Measurements from ENCODE around the gene LIN37. TPM values are rescaled to one million over a fixed set of nuclear protein-coding genes. Genes with fewer than 3 reads are reported as not detected.

LIN37 gene
- total and polyA plus RNA-seq, 7 donors: 8.4 to 19.1 (median 13.6) TPM

- peaks cover 0 to 39% (median 27%) of the 10 kb centered on the region in 4 donors for H3K4me1 ChIP-seq
- DNase-seq: no peak
- 96 to 98% methylated on average over 4 of the region's 4 CpGs for whole genome bisulfite sequencing, 2 donors
- intact Hi-C loops (cut with DNase I): no loop called here
- H3K4me3 ChIP-seq: no peak overlapping the region
- H3K36me3 ChIP-seq: peaks cover 0 to 55% (median 12%) of the 10 kb centered on the region in 4 donors
- H3K27ac ChIP-seq: no peak overlapping the region
- TF ChIP-seq CTCF (IDR thresholded peaks at IDR 0.05) (no peak), POLR2AphosphoS5 (IDR thresholded peaks at IDR 0.05) (no peak), POLR2A (IDR thresholded peaks at IDR 0.05) (no peak), EP300 (IDR thresholded peaks at IDR 0.05) (no peak)
- no peaks in the 10 kb centered on the region for H3K9me3 ChIP-seq
- H3K27me3 ChIP-seq: no peaks in the 10 kb centered on the region
Observed at GRCh38 chr19:35760711-35761349, 12.5 kb downstream of the LIN37 start.

DNA sequence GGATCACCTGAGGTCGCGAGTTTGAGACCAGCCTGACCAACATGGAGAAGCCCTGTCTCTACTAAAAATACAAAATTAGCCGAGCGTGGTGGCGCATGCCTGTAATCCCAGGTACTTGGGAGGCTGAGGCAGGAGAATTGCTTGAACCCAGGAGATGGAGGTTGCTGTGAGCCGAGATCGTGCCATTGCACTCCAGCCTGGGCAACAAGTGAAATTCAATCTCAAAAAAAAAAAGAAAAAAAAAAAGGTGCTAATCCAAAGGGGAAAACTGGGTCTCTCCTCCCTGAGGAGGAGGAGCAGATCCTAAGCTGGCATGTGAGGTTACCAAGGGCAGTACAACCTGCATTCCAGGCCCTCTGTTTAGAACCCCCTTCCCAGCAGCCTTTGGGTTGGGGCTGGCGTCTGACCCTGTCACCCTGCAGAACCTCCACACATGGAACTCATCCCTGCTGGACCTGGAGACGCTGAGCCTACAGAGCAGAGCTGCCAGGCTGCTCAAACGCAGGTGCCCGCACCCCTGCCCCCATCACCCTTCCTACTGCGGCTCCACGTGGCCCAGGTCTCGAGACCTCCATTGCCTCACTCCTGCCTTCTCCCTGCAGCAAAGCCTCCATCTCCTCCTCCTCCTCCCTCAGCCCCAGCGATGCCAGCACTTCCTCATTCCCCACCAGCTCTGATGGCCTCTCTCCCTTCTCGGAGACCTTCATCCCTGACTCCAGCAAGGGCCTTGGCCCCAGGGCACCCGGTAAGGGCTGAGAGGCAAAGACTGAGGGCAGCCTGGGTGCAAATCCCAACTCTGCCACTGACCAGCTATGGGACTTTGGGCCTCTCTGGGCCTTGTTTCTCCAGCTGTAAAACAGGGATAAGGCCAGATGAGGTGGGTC, 16.3 kb downstream of the LIN37 start:
- Histone ChIP-seq H3K9me3 (no peaks in the 10 kb centered on the region), H3K4me1 (peaks cover 0 to 19% (median under 1%) of the 10 kb centered on the region in 4 donors), H3K27ac (no peak overlapping the region), H3K27me3 (no peaks in the 10 kb centered on the region), H3K4me3 (no peak overlapping the region), H3K36me3 (peaks cover 0 to 59% (median 12%) of the 10 kb centered on the region in 4 donors)
- no peak for DNase-seq
- intact Hi-C loops (cut with DNase I): no loop called here
- 94 to 97% methylated on average over 17 of the region's 17 CpGs for WGBS, 2 donors
- TF ChIP-seq POLR2AphosphoS5 (IDR thresholded peaks at IDR 0.05) (no peak), POLR2A (IDR thresholded peaks at IDR 0.05) (no peak), EP300 (IDR thresholded peaks at IDR 0.05) (no peak), CTCF (IDR thresholded peaks at IDR 0.05) (no peak)

- H3K4me1 ChIP-seq: peaks cover 0 to 11% (median 0%) of the 10 kb centered on the region in 4 donors
- intact Hi-C loops (cut with DNase I): no loop called here
- peaks cover 0 to 44% (median 12%) of the 10 kb centered on the region in 4 donors for H3K36me3 ChIP-seq
- no peaks in the 10 kb centered on the region for H3K9me3 ChIP-seq
- no peak for TF ChIP-seq POLR2AphosphoS5 (IDR thresholded peaks at IDR 0.05)
- TF ChIP-seq CTCF (IDR thresholded peaks at IDR 0.05): no peak
- DNase-seq: no peak
- H3K4me3 ChIP-seq: no peak overlapping the region
- WGBS, 2 donors: 88 to 90% methylated on average over 11 of the region's 11 CpGs
- H3K27ac ChIP-seq: no peak overlapping the region
- no peaks in the 10 kb centered on the region for H3K27me3 ChIP-seq
Observed at GRCh38 chr19:35766571-35767104, 18.3 kb downstream of the LIN37 start.

DNA sequence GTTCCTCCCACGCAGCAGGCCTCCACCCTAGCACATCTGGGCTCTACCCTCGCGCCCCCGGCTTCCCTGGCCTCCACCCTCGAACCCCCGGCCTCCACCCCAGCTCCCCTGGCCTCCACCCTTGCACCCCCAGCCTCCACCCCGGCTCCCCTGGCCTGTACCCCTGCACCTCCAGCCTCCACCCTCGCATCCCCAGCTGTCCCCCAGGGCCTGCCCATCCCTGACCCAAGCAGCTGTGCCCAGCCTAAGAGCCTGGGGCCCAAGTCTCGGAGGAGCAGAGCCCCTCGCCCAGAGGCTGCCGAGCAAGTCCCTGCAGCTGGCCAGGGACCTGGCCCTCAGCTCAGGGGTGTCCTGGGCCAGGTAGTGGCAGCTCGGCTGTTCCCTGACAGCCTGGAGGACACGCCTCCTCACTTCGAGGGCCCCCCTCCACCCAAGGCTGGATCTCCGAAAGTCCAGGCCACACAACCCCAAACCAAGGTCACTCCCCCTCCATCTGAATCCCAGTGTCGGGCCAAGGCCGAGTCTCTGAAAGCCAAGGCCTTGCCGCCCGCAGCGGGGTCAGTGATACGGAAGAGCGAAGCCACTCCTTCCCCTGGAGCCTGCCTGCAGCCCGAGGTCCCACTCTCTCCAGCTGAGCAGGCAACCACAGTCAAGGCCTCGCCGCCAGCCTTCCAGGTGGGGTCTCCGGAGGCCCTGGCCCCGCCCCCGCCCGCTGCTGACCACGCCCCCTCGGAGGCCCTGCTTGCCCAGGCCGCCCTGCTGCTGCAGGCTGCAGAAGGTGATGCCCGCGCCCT, 19.1 kb downstream of the LIN37 start:
- 79 to 89% methylated on average over 34 of the region's 34 CpGs for WGBS, 2 donors
- Histone ChIP-seq H3K9me3 (no peaks in the 10 kb centered on the region), H3K4me1 (peaks cover 0 to 11% (median 0%) of the 10 kb centered on the region in 4 donors), H3K27me3 (no peaks in the 10 kb centered on the region), H3K4me3 (no peak overlapping the region), H3K36me3 (peaks cover 0 to 36% (median 7%) of the 10 kb centered on the region in 4 donors), H3K27ac (no peak overlapping the region)
- no peak for TF ChIP-seq POLR2A (IDR thresholded peaks at IDR 0.05)
- TF ChIP-seq EP300 (IDR thresholded peaks at IDR 0.05): no peak
- no peak for TF ChIP-seq CTCF (IDR thresholded peaks at IDR 0.05)
- TF ChIP-seq POLR2AphosphoS5 (IDR thresholded peaks at IDR 0.05): no peak
- no peak for DNase-seq
- intact Hi-C loops (cut with DNase I): no loop called here
